HG03342 (cell line): Measurements from ENCODE around the gene PNKP.

Source experiments
- ATAC-seq: cut with Tn5 transposase; IDR thresholded peaks from one replicate; pipeline ENCODE4 v1.9.1; 2021; ENCODE audit warnings: mild to moderate bottlenecking, moderate library complexity; ENCODE audit not compliant: unreplicated experiment

PNKP gene

DNA sequence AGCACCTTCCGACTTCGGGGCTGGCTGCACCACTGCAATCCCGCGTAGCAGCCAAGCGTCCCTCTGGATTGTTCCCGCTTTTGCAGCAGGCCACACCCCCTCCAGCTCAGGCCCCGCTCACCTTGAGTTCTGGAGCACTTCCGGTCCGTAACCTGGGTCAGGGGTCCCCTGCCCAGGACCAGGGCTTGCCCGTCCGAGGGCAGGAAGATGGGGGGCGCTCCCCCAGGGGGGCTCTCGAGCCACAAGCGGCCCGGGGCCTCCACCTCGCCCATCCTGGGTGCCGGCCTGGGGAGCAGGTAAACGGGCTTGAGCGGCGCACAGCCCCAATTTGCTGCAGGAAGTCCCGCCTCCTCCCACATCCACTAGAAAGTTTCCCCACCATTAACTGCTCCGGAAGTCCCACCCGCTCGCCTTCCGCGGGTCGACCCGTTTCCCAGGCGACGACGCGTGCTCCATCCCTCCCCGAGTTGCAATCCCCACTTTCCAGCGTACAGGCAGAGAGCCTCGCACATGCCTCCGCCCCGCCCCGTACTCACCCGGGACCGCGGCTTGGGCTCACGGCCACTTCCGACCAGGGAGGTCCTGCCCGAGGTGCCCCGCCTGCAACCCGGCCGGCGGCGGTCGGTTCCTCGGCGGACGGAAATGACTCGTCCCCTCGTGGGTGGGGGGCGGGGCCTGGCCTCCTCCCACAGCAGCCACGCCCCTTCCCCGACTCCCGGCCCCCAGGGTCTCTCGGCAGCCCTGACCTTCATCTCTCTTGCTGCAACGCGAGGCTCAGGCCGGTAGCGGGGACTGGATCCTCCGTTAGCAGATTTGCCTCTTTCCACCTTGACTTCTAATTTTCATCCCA is at the start of gene PNKP:
Gene PNKP, minus strand, starts transcription at position 644 of the 850 bp plus-strand sequence. Its CDS starts 372 bp downstream, at position 272.
- ATAC-seq: peak; percentile 32

DNA sequence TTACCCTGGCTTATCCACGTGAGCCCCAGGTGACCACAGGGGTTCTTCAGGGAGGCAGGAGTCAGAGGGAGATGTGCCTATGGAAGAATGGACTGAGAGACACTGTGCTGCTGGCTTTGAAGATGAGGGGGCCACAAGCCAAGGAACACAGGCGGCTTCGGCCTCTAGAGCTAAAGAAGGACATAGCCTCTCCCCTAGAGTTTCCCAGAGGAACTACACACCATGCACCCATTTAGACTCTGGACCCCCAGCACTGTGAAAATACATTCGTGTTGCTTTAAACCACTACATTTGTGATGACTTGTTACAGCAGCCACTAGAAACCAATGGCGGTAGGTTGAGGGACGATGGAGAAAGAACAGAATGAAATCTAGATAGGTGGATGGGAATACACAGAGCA is 47.9 kb upstream of the PNKP start:
- ATAC-seq: no peak

DNA sequence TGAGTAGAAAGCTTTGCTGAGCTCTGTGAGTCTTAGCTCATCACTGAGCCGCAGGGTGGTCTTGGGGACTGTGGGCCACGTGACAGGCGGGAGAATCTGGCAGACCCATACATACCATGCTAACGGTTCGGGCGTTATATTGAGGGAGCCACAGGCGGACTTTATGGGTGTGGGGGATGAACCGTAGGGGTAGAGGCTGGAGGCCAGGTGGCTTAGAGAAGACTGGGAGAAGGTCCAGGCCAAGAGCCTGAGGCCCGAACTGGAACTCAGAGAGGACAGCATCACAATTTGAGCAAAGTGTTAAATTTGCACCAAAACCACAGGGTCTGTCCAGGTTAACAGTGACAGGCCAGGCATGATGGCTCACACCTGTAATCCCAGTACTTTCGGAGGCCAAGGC is 46.3 kb upstream of the PNKP start:
- ATAC-seq: no peak

DNA sequence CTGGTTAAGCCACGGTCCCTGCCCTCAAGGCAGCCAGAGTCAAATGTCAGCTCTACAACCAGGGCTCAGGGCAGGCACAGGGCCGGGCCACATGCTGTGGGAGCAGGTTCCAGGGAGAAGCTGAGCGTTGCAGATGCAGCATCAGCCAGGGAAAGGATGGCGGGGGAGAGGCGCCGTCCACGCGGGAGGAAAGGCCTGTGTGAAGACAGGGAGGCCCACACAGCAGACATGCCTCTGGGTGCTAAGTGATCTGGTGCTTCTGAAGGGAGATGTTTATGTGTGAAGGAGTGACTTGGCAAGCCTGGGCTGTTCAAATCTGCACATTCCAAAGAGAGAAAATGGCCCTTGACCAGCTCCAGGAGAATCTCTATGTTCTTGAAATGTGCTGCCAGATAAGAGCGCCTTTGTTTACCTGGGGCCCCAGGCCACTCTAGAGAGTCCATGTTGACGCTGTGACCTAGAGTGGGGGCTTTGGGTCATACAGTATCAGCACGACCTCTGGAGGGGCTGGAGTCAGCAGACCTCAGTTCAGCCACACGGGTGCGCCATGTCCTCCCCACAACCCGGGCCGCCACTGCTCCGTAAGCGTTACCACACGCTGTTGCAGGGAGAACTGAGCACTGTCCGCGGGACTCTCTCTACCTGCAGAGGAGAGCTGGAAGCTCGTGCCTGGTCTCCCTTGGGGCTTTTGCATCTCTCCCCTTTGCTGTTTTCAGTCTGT is 45.7 kb upstream of the PNKP start:
- no peak for ATAC-seq

DNA sequence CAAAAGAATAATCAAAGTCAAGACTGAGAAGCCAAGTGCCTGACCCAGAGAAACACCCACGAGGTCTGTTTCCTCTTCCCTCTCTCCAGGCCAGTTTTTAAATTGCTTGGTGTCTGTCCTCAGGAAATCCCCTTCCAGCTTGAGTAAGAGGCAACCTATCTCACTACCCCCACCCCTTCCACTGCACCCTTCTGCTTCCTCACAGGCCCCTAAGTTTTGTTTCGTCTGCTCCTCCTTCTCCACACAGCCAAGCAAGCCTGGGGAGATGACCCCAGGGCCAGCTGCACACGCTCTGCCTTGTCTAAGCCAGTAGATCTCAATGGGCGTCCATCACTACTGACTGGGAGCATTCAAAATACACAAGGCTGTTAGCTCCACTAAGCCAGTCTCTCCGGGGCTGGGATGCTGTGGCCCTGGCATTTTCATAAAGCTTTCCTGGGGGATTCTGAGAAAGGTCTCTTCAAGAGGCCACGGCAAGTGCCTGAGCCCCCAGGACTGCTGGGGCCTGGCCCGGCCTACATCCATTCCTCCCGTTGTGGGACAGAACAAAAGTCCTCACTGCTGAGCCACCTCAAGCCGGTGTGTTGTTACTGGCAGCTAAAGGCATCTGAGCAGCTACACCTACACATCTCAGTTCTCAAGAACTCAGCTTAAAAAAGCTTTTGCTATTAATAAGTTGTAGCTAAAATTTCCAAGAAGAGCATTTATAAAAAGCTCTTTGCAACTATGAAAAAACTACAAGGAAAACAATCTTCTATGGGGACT is 44.2 kb upstream of the PNKP start:
- ATAC-seq: no peak

DNA sequence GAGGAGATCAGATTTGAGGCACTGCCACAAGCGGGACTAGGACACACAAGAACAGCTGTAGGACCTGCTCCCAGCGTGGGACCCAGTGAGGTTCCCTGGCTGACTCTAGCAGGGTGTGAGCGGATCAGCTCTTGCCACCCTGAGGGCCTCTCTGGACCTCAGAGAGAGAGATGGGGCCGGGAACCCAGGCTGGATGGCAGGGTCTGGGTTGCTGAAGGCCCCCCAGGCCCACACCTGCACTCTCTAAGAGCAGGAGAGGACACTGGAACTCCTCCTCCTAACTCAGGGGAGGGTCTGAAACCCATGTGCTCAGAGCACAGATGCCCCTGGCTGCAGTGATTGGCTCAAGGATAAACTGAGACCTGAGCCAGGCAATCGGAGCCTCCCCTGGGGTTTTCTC is 42.8 kb upstream of the PNKP start:
- no peak for ATAC-seq

DNA sequence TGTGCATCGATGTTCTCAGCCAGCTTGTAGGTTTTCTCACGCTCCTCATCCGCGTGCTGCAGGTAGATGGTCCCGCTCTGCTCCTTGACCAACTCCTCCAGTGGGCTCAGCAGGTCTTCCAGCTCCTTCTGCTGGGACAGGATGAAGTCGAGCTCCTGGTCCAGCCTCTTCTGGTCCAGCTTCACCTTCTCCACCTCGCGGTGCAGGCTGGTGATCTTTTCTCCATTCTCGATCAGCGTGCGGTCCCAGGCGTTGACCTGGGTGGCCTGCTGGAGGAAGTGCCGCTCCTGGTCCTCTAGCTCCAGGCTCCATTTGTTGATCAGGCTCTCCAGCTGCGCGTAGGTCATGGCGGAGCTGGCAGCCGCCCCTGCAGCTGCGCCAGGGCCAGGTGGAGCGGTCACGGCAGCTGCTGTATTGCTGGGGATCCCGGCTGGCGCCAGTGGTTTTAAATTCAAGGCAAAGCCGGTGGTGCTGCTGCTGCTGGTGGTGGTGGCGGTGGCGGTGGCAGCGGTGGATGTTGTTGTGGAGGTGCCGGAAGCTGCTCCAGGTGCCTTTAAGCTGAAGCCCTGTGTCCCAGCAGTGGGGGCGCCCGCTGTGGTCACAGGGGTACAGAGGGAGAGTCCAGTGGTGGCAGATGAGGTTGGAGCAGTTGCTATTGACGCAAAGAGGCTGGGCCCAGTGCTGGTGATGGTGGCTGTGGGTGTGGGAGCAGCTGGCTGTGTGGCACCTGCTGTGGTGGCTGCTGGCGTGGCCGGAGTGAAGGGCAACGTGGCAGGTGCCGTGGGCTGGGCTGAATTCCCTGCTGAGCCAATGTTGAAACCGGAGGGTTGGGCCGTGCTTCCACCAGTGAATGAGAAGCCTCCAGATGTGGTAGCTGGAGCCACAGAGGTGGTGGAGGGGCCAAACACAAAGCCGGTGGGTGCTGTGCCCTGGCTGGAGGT is 41.4 kb upstream of the PNKP start:
- ATAC-seq: no peak

DNA sequence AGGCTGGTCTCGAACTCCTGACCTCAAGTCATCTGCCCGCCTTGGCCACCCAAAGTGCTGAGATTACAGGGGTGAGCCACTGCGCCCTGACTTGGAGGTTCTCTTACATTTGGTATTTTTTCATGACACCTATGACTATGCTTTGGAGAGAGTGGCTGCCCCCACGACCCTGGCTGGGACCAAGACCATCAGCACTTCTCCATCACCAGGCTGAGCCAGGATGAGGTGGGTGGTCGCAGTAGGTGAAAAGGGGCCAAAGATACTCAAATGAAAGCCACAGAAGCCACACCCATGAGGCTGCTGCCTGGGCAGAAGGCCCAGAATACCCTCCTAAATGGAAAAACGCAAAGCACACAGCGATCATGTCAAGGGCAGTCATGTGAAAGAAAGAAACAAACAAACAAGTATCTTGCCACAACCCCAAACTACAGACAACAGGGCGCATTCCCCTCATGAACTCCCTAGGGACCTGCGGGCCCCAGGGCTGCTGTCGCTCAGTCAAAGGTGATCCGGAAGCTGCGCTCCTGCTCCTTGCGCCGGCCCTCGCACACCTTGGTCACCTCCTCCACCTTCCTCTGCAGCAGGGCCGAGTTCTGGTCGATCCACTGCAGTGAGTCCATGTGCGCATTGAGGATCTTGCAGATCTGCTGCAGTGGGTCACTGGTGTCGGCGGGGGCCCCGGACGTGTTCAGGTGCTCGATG is 40.5 kb upstream of the PNKP start:
- ATAC-seq: peak; percentile 47

DNA sequence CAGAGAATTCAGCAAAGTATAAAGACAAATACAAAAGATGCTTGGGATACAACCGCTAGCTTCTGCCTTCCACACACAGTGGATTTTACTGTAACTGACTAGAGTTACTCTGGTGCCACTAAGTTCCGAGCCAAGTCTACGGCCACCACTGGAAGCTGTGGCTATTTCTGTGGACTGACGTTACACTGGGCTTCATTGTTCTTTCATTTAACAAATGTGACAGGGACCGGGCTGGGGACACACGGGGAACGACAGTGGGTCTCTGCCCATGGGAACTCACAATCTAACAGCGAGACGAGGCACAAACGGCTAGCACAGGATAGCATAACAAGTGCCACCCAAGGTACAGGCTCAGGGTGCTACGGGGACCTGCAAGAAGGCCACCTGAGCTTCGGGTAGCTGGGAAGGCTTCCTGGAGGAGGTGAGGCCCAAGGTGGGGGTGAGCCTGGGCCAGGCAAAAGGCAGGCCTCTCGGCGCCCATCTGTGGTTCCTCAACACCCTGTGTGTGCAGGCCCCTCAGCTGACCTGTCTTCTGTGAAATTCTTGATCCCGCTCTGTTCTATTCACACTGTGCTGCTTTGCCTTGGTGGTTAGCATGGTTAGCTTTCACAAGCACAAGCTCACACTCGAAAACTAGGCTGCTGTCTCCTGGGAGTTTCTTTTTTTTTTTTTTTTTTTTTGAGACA is 39.6 kb upstream of the PNKP start:
- ATAC-seq: no peak

DNA sequence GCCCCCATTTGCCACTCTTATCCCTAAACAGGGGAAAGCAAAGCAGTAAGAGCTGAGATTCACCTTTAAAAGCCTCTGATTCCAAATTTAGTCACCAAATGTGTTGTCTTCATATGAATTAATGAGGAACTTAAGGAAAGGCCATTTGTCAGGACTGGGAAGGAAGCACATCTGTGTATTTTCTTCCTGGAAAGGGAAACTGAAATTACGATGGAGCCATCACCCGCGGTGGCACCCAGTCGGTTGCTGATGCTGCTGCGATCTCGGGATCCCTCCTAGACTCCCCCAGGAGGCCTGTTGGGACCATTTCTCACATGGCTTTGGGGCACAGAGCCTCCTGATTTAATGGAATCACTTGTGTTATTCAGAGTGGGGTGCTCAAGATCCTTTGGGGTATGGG is 36.8 kb upstream of the PNKP start:
- ATAC-seq: no peak

DNA sequence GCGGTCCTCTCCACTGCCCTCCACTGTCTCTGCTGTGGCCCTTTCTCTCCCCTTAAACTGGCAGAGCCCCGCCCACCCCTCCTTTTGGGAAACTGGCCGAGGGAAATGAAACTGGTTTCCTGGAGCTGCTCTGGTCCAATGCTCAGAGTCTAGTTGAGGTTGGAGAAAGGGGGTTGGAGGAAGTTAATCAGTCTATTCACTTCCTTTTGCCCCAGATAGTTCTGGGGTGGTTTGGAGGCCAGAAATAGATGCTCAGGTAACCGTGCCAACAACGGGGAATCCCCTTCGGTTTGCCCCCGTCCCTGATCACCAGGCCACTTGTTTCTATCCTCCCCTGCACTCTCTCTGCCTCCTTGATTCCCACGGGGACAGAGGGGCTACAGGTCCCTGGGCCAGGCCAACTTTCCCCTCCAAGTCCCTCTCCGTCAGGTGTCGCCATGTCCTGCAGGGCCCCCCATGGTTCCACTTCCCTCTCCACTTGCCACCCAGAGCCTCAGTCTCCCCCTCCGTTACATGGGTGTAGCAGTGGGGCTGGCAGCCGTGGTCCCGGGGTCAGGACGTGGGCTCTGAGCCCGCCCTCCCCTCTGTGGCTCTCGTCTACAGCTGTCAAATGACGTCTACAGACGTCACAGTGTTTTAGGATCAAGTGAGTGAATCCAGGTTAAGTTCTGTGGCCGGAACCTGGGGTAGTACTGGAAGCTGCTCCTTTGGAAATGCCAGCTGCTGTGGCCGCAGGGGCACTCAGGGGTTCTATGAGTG is 29.7 kb upstream of the PNKP start, which contains the start of gene IL4I1:
Gene IL4I1, minus strand, starts transcription at position 25 of the 759 bp plus-strand sequence. CDS start 727 bp downstream, outside the sequence.
- peak; percentile 50 for ATAC-seq

DNA sequence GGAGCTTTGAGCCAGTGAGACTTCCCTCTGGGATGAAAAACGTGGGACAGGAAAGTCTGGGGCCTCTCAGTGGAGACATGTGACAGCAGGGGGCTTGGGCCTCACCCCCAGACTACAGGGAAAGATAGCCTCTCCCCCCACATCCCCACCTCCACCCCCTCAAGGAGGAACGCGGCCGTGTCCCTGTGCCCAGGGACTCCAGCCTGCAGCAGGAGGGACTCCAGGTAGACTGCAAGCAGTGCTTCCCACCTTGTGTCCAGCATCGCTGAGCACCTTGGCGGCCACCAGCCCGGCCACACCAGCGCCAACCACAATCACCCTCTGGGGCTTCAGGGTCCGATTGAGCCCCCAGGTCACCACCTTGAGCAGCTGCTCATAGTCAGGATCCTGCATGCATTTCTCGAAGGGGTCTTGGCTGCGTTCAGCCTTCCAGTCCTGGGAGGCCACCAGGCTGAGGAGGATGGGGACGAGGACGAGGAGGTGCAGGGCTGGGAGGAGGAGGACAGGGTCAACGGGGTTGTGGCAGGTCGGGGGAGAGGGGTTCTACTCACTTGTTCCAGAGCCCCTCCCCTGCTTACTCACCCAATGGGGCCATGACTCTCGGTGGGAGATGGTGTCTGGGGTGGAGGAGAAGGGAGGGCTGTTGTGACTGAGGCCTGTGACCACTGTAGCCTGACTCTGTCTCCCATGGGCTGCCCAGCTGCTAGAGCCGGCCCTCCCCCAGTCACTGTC is 28.4 kb upstream of the PNKP start:
- ATAC-seq: no peak

DNA sequence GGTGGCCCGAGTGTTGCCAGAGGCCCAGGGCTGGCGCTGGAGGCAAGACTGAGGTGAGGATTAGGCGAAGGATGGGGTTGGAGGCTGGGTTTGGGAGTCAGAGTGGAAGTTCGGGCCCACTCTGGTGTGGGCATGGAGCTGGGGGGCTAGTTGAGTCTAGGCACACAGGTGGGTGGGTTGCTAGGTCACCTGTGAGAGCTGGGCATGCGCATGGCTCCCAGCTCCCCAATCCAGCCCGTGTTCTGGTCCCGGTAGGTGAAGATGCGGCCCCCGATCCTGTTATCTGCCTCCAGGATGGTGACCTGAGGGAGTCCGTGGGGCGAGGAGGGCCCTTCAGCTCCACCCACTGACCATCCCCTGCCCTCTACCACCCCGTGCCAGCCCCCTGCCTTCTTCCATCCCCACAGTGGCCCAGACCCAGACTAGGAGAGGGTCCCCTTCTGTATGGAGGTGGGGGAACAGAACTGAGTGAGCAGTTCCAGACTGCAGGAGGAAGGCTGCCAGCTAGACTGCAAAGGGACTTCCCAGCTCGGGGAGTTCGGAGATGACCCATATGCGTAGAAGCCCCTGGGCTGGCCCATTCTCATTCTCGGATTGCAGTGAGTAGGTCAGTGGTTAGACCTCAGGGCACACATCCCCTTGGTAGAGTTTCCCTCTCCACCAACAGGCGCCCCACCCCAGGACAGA is 27.6 kb upstream of the PNKP start:
- no peak for ATAC-seq

DNA sequence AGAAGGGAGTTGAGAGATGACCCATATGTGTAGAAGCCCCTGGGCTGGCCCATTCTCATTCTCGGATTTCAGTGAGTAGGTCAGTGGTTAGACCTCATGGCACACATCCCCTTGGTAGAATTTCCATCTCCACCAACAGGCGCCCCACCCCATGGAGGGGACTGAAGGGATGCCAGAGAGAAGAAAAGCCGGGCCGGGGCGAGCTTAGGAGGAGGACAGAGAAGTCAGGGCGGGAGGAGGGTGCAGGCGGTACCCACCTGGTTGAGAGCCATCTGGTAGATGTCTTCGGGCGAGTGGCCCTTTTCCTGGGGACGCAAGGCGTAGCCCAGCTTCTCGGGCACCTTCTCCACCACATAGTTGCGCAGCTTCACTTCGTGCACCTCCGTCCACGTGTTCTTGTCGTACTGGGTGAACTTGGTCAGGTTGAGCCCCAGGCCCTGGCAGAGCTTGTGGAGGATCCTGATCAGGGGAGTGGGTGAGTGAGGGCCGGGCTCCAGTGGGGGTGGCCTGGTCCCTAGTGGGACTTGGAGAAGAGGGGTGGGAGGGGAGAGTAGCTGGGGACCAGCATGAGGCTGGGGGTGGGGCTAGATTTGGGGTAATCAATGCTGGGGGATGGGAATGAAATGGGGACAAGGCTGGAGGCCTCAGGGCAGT is 26.8 kb upstream of the PNKP start:
- no peak for ATAC-seq

DNA sequence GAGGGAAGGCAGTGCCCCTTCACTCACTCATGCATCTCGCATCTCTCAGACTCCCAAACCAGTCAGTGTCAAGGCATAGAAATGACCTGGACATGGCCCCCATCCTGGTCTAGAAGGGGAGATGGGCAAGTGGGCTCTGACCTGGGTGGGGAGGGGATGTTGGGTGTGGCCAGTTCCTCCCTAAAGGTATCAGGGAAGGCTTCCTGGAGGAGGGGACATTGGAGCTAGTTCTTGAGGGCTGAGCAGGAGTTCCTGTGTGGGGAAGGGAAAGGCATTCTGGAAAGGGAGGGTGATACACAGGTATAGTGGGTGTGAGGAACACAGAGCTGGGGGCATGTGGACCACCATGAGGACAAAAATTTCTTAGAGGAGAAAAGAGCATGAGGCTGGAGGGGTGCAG is 25.3 kb upstream of the PNKP start:
- ATAC-seq: no peak

DNA sequence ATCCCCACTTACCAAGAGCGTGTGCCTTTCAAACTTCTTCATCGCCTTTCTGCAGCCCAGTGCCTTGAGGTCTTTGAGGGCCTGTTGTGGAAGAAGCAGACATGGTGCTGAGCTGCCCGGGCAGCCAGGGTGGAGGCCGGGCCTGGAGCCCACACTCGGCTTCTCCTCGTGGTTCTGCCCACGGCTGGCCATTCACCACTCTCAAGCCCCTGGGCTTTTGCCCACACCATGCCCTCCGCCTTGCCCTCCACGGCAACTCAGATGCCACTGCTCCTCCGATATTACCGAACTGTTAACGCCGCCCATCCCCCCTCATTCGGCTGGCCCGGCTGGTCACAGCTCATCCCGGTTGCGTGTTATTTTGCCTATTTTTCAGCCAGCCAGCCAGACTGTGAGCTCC is 24.0 kb upstream of the PNKP start:
- ATAC-seq: no peak
